Lower leg skin (tissue), 3 donors: ENCODE measurements around the gene PTPRO.

ENCODE experiments used
- CTCF ChIP-seq, 3 donors: fragments of 450-650 bp; IDR thresholded peaks; one replicate each; pipeline ENCODE4 v1.5.1; 2016; ENCODE audit warnings: antibody characterized with exemption in 3 of 3, mild to moderate bottlenecking in 3 of 3, moderate library complexity in 2 of 3
- POLR2A ChIP-seq, 2 donors: fragments of 450-650 bp; IDR thresholded peaks; one replicate each; pipeline ENCODE4 v1.6.1; 2016 to 2017; ENCODE audit warnings: antibody characterized with exemption in 2 of 2, mild to moderate bottlenecking in 1 of 2, moderate library complexity in 1 of 2

- TF ChIP-seq CTCF (IDR thresholded peaks at IDR 0.05): no peak
- no peak for TF ChIP-seq POLR2A (IDR thresholded peaks at IDR 0.05)
Measured at GRCh38 chr12:15336768-15337553, 14.7 kb downstream of the PTPRO start.
